Activated T-cell treated with anti-CD3 and anti-CD28 coated beads, Interleukin-2, amount 50 U/mL, for 72 hours (primary cell): Measurements from ENCODE around the gene VIPAS39. TPM values are rescaled to one million over a fixed set of nuclear protein-coding genes. Genes with fewer than 3 reads are reported as not detected.

Experiments used
- ATAC-seq, 2 donors: fragments of 150-1000 bp; cut with Tn5 transposase; replicated peaks in 1 of 2; 2 replicates each; pipeline ENCODE4 v1.10.0; 2021; ENCODE audit warnings: moderate library complexity in 2 of 2, mild to moderate bottlenecking in 1 of 2
- DNase-seq, 2 donors: peaks; one replicate each; pipeline ENCODE4 v3.0.0; 2021 to 2022; ENCODE audit warnings: mixed read lengths in 1 of 2
- H3K27ac Mint-ChIP-seq: one replicate; pipeline ENCODE4 v1.8.0; 2022; ENCODE audit warnings: mild to moderate bottlenecking, moderate library complexity, mixed read lengths
- H3K27me3 Mint-ChIP-seq: one replicate; pipeline ENCODE4 v1.8.0; 2022; ENCODE audit warnings: low read depth, mixed read lengths
- H3K36me3 Mint-ChIP-seq, 2 donors: one replicate each; pipeline ENCODE4 v1.8.0; 2022; ENCODE audit warnings: mixed read lengths in 2 of 2, mild to moderate bottlenecking in 1 of 2; ENCODE audit not compliant: insufficient read depth in 2 of 2
- H3K4me1 Mint-ChIP-seq: one replicate; pipeline ENCODE4 v1.8.0; 2022; ENCODE audit warnings: low read depth, mixed read lengths
- H3K4me3 Mint-ChIP-seq, 2 donors: one replicate each; pipeline ENCODE4 v1.8.0; 2022; ENCODE audit warnings: mild to moderate bottlenecking in 2 of 2, mixed read lengths in 2 of 2, moderate library complexity in 2 of 2
- H3K9me3 Mint-ChIP-seq, 2 donors: one replicate each; pipeline ENCODE4 v1.8.0; 2022; ENCODE audit warnings: mixed read lengths in 2 of 2
- total RNA-seq, 2 donors: library from RNA; stranded (reverse); gene quantifications; one replicate each; pipeline ENCODE4 v1.2.3, GENCODE V29; 2022

VIPAS39 gene
- total RNA-seq, 2 donors from 2014 or later: 18.9 to 25.5 TPM

- no peaks in the 10 kb centered on the region for H3K36me3 Mint-ChIP-seq
- no peak for DNase-seq
- H3K4me3 Mint-ChIP-seq: no peak overlapping the region
- H3K9me3 Mint-ChIP-seq: no peaks in the 10 kb centered on the region
- H3K4me1 Mint-ChIP-seq: no peaks in the 10 kb centered on the region
- H3K27ac Mint-ChIP-seq: no peak overlapping the region
- no peaks in the 10 kb centered on the region for H3K27me3 Mint-ChIP-seq
- ATAC-seq: no peak
Measured at GRCh38 chr14:77485256-77485655, 27.9 kb upstream of the VIPAS39 start.

- H3K27ac Mint-ChIP-seq: no peak overlapping the region
- H3K36me3 Mint-ChIP-seq: no peaks in the 10 kb centered on the region
- no peaks in the 10 kb centered on the region for H3K9me3 Mint-ChIP-seq
- H3K4me3 Mint-ChIP-seq: no peak overlapping the region
- no peaks in the 10 kb centered on the region for H3K4me1 Mint-ChIP-seq
- no peak for DNase-seq
- H3K27me3 Mint-ChIP-seq: no peaks in the 10 kb centered on the region
- ATAC-seq: no peak
Measured at GRCh38 chr14:77482422-77482821, 25.0 kb upstream of the VIPAS39 start.

GRCh38 chr14:77478796-77479195 is 21.4 kb upstream of the VIPAS39 start:
- Mint-ChIP-seq H3K27ac (no peak overlapping the region), H3K4me1 (no peaks in the 10 kb centered on the region), H3K4me3 (no peak overlapping the region), H3K9me3 (no peaks in the 10 kb centered on the region), H3K27me3 (no peaks in the 10 kb centered on the region), H3K36me3 (no peaks in the 10 kb centered on the region)
- DNase-seq (no peak), ATAC-seq (no peak)

GRCh38 chr14:77478029-77478428 is 20.6 kb upstream of the VIPAS39 start:
- DNase-seq: no peak
- no peaks in the 10 kb centered on the region for H3K4me1 Mint-ChIP-seq
- no peak overlapping the region for H3K27ac Mint-ChIP-seq
- no peaks in the 10 kb centered on the region for H3K9me3 Mint-ChIP-seq
- ATAC-seq: no peak
- no peaks in the 10 kb centered on the region for H3K27me3 Mint-ChIP-seq
- H3K36me3 Mint-ChIP-seq: no peaks in the 10 kb centered on the region
- H3K4me3 Mint-ChIP-seq: no peak overlapping the region

- Mint-ChIP-seq H3K27ac (no peak overlapping the region), H3K4me1 (no peaks in the 10 kb centered on the region), H3K4me3 (no peak overlapping the region), H3K9me3 (no peaks in the 10 kb centered on the region), H3K36me3 (no peaks in the 10 kb centered on the region), H3K27me3 (no peaks in the 10 kb centered on the region)
- ATAC-seq (no peak), DNase-seq (no peak)
Measured at GRCh38 chr14:77475432-77476115, 18.2 kb upstream of the VIPAS39 start.

GRCh38 chr14:77474479-77475177 is 17.2 kb upstream of the VIPAS39 start:
- H3K27ac Mint-ChIP-seq: no peak overlapping the region
- no peak for ATAC-seq
- DNase-seq: no peak
- no peaks in the 10 kb centered on the region for H3K4me1 Mint-ChIP-seq
- H3K4me3 Mint-ChIP-seq: no peak overlapping the region
- no peaks in the 10 kb centered on the region for H3K36me3 Mint-ChIP-seq
- no peaks in the 10 kb centered on the region for H3K9me3 Mint-ChIP-seq
- no peaks in the 10 kb centered on the region for H3K27me3 Mint-ChIP-seq

- Mint-ChIP-seq H3K27me3 (no peaks in the 10 kb centered on the region), H3K27ac (no peak overlapping the region), H3K4me1 (no peaks in the 10 kb centered on the region), H3K36me3 (peaks cover under 1 to 5% of the 10 kb centered on the region in 2 donors), H3K4me3 (no peak overlapping the region), H3K9me3 (no peaks in the 10 kb centered on the region)
- no peak for DNase-seq
- no peak for ATAC-seq
Measured at GRCh38 chr14:77473921-77474320, 16.5 kb upstream of the VIPAS39 start.

GRCh38 chr14:77470224-77470870 is 12.9 kb upstream of the VIPAS39 start:
- no peak overlapping the region for H3K27ac Mint-ChIP-seq
- ATAC-seq (no peak), DNase-seq (no peak)
- no peaks in the 10 kb centered on the region for H3K4me1 Mint-ChIP-seq
- no peaks in the 10 kb centered on the region for H3K27me3 Mint-ChIP-seq
- H3K9me3 Mint-ChIP-seq: no peaks in the 10 kb centered on the region
- H3K36me3 Mint-ChIP-seq: peaks cover 3 to 20% of the 10 kb centered on the region in 2 donors
- no peak overlapping the region for H3K4me3 Mint-ChIP-seq

GRCh38 chr14:77469539-77469938 is 12.1 kb upstream of the VIPAS39 start:
- no peak overlapping the region for H3K4me3 Mint-ChIP-seq
- no peaks in the 10 kb centered on the region for H3K27me3 Mint-ChIP-seq
- no peak for DNase-seq
- ATAC-seq: no peak
- peaks cover 3 to 23% of the 10 kb centered on the region in 2 donors for H3K36me3 Mint-ChIP-seq
- no peak overlapping the region for H3K27ac Mint-ChIP-seq
- H3K9me3 Mint-ChIP-seq: no peaks in the 10 kb centered on the region
- H3K4me1 Mint-ChIP-seq: no peaks in the 10 kb centered on the region

- Mint-ChIP-seq H3K9me3 (no peaks in the 10 kb centered on the region), H3K36me3 (peaks cover 3 to 25% of the 10 kb centered on the region in 2 donors), H3K27me3 (no peaks in the 10 kb centered on the region), H3K27ac (no peak overlapping the region), H3K4me1 (no peaks in the 10 kb centered on the region), H3K4me3 (no peak overlapping the region)
- DNase-seq (no peak), ATAC-seq (no peak)
Measured at GRCh38 chr14:77469067-77469505, 11.7 kb upstream of the VIPAS39 start.

GRCh38 chr14:77467801-77468200 is 10.4 kb upstream of the VIPAS39 start:
- DNase-seq: no peak
- no peaks in the 10 kb centered on the region for H3K4me1 Mint-ChIP-seq
- no peaks in the 10 kb centered on the region for H3K27me3 Mint-ChIP-seq
- no peaks in the 10 kb centered on the region for H3K9me3 Mint-ChIP-seq
- no peak overlapping the region for H3K4me3 Mint-ChIP-seq
- peaks cover 3 to 27% of the 10 kb centered on the region in 2 donors for H3K36me3 Mint-ChIP-seq
- no peak for ATAC-seq
- no peak overlapping the region for H3K27ac Mint-ChIP-seq

GRCh38 chr14:77459072-77459723 is 1.8 kb upstream of the VIPAS39 start:
- ATAC-seq (no peak), DNase-seq (peak; percentile 76 to 78)
- Mint-ChIP-seq H3K9me3 (no peaks in the 10 kb centered on the region), H3K4me3 (peak overlapping the region; percentile 97 to 100), H3K4me1 (peaks cover 42% of the 10 kb centered on the region), H3K27ac (peak overlapping the region; percentile 100), H3K36me3 (peaks cover 19 to 35% of the 10 kb centered on the region in 2 donors), H3K27me3 (no peaks in the 10 kb centered on the region)
